ENCODE measurements around the gene MAPK13. TPM values are rescaled to one million over a fixed set of nuclear protein-coding genes. Genes with fewer than 3 reads are reported as not detected.
A peak's percentile ranks its signal among the peaks of the same experiment; 100 is the strongest.

Gene MAPK13
- polyA plus RNA-seq, 1 experiment: 3.8 TPM

- Histone ChIP-seq H3K4me3 (ENCODE audit: low read depth, low read length) (no peak overlapping the region), H3K27me3 (ENCODE audit: control insufficient read depth, insufficient read depth, low read length) (no peaks in the 10 kb centered on the region), H3K36me3 (ENCODE audit: control insufficient read depth, insufficient read depth, low read length) (no peaks in the 10 kb centered on the region; the same call in 1 of the 2 replicates)
- no peak for DNase-seq (ENCODE audit: low read depth)
- ChIA-PET CTCF (no interaction called here), POLR2A (no interaction called here)
- TF ChIP-seq CTCF (IDR thresholded peaks at IDR 0.05; ENCODE audit: insufficient read depth, low read depth, low read length): no peak
Observed at GRCh38 chr6:36136551-36136950, 6.2 kb downstream of the MAPK13 start.

DNA sequence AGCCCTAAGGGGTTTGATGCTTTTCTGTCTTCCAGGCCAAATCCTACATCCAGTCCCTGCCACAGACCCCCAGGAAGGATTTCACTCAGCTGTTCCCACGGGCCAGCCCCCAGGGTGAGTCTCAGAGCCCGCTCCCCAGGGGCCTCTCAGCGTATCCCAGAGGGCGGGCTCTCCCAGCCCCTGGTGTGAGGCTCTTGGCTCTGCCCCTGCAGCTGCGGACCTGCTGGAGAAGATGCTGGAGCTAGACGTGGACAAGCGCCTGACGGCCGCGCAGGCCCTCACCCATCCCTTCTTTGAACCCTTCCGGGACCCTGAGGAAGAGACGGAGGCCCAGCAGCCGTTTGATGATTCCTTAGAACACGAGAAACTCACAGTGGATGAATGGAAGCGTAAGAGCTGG lies 8.4 kb downstream of the MAPK13 start:
- POLR2A ChIA-PET: no interaction called here
- CTCF ChIA-PET: interaction anchor here (1.8 kb wide), 1 partner anchor 202 kb away, joined by 4 read pairs; no protein-coding TSS in a partner anchor
- Histone ChIP-seq H3K27me3 (ENCODE audit: control insufficient read depth, insufficient read depth, low read length) (no peaks in the 10 kb centered on the region), H3K36me3 (ENCODE audit: control insufficient read depth, insufficient read depth, low read length) (no peaks in the 10 kb centered on the region; the same call in 1 of the 2 replicates), H3K4me3 (ENCODE audit: low read depth, low read length) (no peak overlapping the region)
- TF ChIP-seq CTCF (IDR thresholded peaks at IDR 0.05; ENCODE audit: insufficient read depth, low read depth, low read length): no peak
- no peak for DNase-seq (ENCODE audit: low read depth)

DNA sequence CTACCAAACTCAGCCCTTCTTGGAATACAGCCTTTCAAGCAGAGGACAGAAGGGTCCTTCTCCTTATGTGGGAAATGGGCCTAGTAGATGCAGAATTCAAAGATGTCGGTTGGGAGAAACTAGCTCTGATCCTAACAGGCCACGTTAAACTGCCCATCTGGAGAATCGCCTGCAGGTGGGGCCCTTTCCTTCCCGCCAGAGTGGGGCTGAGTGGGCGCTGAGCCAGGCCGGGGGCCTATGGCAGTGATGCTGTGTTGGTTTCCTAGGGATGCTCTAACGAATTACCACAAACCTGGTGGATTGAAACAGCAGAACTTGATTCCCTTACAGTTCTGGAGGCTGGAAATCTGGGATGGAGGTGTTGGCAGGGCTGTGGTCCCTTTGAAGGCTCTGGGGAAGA lies 9.1 kb downstream of the MAPK13 start:
- POLR2A ChIA-PET: no interaction called here
- CTCF ChIA-PET: interaction anchor here (1.8 kb wide), 1 partner anchor 202 kb away, joined by 4 read pairs; no protein-coding TSS in a partner anchor
- Histone ChIP-seq H3K27me3 (ENCODE audit: control insufficient read depth, insufficient read depth, low read length) (no peaks in the 10 kb centered on the region), H3K36me3 (ENCODE audit: control insufficient read depth, insufficient read depth, low read length) (no peaks in the 10 kb centered on the region; the same call in 1 of the 2 replicates), H3K4me3 (ENCODE audit: low read depth, low read length) (no peak overlapping the region)
- no peak for DNase-seq (ENCODE audit: low read depth)
- TF ChIP-seq CTCF (IDR thresholded peaks at IDR 0.05; ENCODE audit: insufficient read depth, low read depth, low read length): peak; percentile 26

DNA sequence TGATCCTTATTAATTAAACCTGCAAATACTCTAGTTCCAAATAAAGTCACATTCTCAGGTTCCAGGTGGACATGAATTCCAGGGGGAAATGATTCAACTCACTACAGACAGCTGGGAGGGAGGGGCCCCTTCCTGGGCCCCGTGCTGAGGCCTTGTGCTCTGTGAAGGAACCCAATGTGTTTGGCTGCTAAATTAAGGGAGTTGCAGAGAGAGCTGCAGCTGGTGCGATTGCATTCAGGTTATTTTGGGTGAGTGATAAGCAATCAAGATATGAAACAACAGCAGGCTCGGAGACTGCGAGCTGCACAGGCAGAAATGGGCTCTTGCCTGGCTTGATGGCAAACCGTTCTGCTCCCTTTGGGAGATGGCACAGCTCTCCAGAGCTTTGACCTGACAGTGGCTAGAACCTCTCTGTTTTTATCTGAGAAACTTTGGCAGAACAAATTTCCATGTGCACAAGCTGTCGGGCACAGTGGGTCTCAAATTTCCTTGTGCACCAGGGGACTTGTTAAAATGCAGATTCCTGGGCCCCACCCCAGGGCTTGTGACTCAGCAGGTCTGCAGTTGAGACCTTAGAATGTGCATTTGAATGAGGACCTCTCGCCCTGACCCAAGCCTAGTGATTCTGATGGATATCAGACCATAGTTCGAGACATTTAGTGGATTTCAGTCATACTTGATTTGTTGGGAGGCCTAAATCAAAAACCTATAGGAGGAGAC lies 9.8 kb downstream of the MAPK13 start:
- no peaks in the 10 kb centered on the region for H3K27me3 ChIP-seq (ENCODE audit: control insufficient read depth, insufficient read depth, low read length)
- H3K36me3 ChIP-seq (ENCODE audit: control insufficient read depth, insufficient read depth, low read length): no peaks in the 10 kb centered on the region; the same call in 1 of the 2 replicates
- CTCF ChIA-PET: interaction anchor here (1.8 kb wide), 1 partner anchor 201 kb away, joined by 4 read pairs; no protein-coding TSS in a partner anchor
- TF ChIP-seq CTCF (IDR thresholded peaks at IDR 0.05; ENCODE audit: insufficient read depth, low read depth, low read length): no peak
- POLR2A ChIA-PET: no interaction called here
- no peak for DNase-seq (ENCODE audit: low read depth)
- H3K4me3 ChIP-seq (ENCODE audit: low read depth, low read length): no peak overlapping the region

GRCh38 chr6:36141091-36141490 lies 10.8 kb downstream of the MAPK13 start:
- no peak for DNase-seq (ENCODE audit: low read depth)
- CTCF ChIA-PET: no interaction called here
- POLR2A ChIA-PET: no interaction called here
- no peaks in the 10 kb centered on the region for H3K27me3 ChIP-seq (ENCODE audit: control insufficient read depth, insufficient read depth, low read length)
- no peak for TF ChIP-seq CTCF (IDR thresholded peaks at IDR 0.05; ENCODE audit: insufficient read depth, low read depth, low read length)
- H3K4me3 ChIP-seq (ENCODE audit: low read depth, low read length): no peak overlapping the region
- H3K36me3 ChIP-seq (ENCODE audit: control insufficient read depth, insufficient read depth, low read length): no peaks in the 10 kb centered on the region; the same call in 1 of the 2 replicates
